HG03342 (cell line): ENCODE results near the gene SZRD1.

ENCODE experiments used
- ATAC-seq: cut with Tn5 transposase; IDR thresholded peaks from one replicate; pipeline ENCODE4 v1.9.1; 2021; ENCODE audit warnings: mild to moderate bottlenecking, moderate library complexity; ENCODE audit not compliant: unreplicated experiment

Gene SZRD1

DNA sequence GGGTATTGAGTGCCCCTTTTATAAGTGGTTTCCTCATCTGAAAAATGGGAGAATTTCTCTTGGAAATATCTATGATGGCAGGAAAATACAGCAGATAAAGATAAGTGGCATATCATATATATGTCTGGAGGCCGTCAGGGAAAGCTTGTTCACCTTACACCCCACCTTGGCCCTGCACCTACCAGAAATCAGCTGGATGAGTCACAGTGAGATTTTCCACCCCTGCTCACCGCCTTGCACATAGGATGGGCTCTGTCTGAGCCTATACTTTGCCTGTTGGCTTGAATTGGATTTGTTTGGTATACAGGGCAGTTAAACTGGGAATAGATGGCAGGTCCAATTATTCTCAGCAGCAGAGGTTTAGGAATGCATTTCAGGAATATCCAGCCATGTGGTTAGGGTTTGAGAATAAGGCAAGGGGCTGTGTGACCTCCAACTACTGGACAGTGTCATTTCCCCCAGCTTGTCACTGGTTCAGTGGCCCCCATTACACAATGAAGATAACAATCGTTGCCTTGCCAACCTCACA, 70.0 kb downstream of the SZRD1 start, which contains the start of gene SPATA21:
SPATA21 (minus strand) TSS at position 479 of the 529 bp plus-strand sequence. CDS start 6,053 bp downstream, outside the sequence.
- no peak for ATAC-seq

GRCh38 chr1:16438516-16438915, 71.5 kb downstream of the SZRD1 start:
- ATAC-seq = no peak

DNA sequence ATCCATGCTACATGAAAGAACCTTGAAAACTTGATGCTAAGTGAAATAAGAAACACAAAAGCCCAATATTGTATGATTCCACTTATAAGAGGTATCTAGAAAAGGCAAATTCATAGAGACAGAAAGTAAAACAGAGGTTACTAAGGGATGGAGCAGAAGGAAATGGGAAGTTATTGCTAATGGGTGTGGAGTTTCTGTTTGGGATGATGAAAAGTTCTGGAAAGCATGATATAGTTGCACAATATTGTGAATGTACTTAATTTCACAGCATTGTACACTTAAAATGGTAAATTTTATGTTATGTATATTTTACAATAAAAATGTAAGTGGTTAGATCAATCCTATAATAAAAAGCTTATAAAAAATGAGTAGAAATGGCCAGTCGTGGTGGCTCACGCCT, 71.9 kb downstream of the SZRD1 start:
- ATAC-seq = no peak

DNA sequence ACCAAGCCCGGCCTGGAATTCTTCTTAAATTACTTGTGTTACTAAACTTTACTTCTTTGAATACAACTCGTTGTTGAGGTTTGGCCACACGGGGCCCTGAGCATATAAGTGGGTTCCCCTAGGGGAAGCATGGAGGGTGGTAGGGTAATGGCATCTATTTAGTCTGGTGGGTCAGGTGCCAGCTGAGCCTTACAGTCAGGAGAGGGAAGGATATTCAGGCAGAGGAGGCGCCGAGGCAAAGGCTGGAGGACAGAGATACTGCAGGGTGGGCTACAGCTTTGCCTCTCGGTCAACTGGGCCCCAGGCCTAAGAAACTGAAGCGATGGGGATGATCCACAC, 73.1 kb downstream of the SZRD1 start:
- ATAC-seq = no peak

DNA sequence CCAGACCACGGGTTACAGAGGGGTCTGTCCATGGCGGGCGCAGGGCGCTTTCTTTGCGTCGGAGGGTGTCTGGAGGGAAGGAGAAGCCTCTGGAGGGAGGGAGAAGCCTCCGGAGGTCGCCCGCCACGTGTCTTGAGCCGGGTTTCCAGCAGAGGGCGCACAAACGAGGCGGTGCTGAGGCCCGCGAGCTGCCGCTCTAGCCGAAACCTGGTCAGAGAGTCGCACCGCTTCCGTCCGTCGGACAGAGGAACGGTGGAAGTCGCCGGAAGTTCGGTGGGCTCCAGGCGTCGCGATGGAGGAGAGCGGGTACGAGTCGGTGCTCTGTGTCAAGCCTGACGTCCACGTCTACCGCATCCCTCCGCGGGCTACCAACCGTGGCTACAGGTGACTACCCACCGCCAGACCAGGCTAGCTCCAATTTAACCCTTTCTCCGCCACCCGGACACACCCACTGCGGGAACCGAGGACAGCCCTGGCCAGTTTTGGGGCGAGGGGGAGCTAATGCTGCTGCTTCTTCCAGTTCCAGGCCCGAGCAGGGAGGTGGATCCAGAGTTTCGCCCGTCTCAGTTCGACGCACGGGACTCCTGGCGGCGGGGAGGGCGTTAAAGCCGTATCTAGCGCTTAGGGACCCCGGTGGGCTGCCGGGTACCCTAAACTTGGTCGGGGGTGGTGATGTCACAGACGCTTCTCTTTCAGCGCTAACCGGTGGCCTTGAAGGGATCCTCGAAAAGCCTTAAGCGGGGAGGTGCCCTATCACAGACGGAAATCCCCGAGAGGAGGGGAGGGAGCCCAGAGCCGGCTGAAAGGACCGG, 73.6 kb downstream of the SZRD1 start, which contains the start of gene NECAP2:
NECAP2 (plus strand) TSS at position 255 of the 812 bp plus-strand sequence; CDS start at position 293, 38 bp downstream.
- ATAC-seq = peak; percentile 72

DNA sequence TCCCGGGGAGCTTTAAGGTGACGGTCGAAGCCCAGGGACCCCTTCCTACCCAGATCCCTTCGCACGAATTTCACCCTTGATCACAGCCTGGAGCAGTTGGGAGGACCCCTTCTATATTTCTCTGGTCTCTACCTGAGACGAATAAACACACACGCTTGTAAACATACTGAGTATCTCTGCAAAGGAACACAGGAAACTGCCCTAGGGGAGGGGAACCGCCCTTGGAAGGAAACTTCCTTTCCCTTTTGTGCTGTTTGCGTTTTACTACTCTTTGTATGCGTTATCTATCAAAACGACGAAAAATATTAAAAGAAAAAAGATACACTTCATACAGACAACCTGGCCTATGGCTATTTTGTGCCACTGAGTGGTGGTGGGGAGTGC, 74.2 kb downstream of the SZRD1 start:
- no peak for ATAC-seq

DNA sequence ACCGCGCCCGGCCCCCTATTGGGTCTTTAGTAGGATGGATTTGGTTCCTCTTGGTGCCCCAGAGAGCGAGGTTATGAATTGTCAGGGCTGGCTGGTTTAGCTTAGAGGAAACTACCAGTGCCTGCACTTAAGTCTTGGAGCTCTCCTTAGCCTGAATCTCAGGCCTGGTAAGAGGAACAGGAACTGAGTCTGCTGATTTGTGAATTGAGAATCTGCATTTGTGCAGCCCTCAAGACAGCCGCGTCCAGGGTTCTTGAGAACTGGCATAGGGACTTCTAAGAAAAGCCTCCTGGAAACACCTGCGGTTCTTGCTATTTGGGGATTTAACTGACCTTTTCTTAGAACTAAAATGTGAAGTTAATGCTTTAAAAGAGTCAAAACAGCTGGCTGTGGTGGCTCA, 75.2 kb downstream of the SZRD1 start:
- no peak for ATAC-seq

GRCh38 chr1:16442941-16443340, 75.9 kb downstream of the SZRD1 start:
- ATAC-seq = no peak

DNA sequence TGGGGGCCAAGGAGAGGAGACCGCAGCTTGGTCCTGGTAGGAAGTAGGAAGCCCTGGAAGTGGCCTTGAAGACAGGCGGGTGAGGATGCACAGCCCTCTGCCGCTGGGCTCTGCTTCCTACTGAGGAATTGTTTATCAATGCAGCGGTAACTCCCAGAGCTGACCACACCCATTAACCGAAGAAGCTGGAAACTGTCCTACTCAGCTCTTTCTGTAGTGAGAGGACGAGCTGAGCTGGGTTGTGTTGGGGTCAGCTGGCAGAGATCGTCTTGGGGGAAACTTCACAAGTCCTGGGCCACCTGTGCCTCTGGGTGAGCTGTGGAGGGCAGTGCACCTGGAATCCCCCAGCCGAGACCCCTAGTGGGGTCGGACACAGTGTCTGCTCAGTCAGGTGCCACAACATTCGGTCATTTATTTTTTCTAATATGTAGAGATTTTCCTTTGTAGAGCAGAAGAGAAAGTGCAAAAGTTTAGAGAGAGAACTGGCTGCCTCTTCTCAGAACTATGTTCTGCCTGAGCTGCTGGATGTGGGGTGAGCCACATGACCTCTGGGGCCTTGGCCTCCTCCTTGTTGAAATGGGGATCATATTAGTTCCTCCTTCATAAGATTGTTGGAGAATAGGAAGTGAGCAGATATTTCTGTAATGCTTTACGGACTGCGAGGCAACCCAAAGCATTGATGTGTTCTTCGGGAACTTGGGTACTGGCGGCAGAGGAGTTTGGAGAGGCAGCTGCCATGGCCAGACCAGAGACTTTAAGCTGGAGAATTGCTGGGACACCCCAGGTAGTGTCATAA, 77.1 kb downstream of the SZRD1 start:
- ATAC-seq = no peak

DNA sequence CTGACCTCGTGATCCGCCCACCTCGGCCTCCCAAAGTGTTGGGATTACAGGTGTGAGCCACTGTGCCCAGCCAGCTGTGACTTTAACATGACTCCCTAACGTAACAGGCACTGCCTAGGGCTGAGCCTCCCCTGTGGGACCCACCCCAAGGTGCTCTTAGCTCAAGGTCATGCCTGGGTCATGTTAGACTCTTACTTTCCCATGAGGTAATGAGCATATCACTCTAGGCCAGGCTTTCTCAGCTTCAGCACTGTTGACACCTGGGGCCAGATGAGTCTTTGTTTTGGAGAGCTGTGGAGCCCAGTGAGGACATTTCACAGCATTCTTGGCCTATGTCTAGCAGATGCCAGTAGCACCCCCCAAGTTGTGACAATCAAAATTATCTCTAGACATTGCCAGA, 78.0 kb downstream of the SZRD1 start:
- no peak for ATAC-seq

DNA sequence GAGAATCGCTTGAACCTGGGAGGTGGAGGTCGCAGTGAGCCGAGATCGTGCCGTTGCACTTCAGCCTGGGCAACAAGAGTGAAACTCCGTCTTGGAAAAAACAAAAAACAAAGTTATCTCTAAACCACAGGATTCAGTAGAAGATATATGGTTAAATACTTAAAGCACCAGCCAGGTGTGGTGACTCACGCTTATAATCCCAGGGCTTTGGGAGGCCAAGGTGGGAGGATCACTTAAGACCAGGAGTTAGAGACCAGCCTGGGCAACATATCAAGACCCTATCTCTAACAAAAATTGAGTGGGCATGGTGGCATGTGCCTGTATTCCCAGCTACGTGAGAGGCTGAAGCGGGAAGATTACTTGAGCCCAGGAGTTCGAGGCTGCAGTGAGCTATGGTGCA, 79.1 kb downstream of the SZRD1 start:
- ATAC-seq = no peak

DNA sequence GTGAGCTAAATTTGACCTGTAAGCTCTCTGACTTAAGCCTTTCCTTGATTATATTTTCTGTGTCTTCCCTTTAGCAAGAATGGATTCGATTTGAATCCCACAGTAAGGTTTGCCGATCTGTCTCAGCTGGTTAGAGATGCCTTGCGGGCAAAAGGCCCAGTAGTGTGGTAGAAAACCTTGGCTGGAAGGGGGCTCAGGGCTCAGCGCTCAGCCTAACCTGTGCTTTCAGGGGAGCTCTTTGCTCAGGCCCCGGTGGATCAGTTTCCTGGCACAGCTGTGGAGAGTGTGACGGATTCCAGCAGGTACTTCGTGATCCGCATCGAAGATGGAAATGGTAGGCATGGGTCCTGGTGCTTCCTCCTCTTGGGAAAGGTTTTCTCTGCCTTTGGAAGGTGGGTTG, 80.6 kb downstream of the SZRD1 start:
- ATAC-seq = no peak
